Measurements from ENCODE around the gene FZD1. TPM values are rescaled to one million over a fixed set of nuclear protein-coding genes. Genes with fewer than 3 reads are reported as not detected.

The FZD1 gene
- total RNA-seq, 4 donors from 2014 or later: 25.8 to 82.0 (median 74.7) TPM

GRCh38 chr7:91293840-91294239 lies 29.6 kb downstream of the FZD1 start:
- WGBS, 2 donors: 90 to 100% methylated on average over 1 of the region's 1 CpG
- TF ChIP-seq POLR2A (IDR thresholded peaks at IDR 0.05) (no peak), EP300 (IDR thresholded peaks at IDR 0.05) (no peak)
- TF ChIP-seq, protein P1, sequence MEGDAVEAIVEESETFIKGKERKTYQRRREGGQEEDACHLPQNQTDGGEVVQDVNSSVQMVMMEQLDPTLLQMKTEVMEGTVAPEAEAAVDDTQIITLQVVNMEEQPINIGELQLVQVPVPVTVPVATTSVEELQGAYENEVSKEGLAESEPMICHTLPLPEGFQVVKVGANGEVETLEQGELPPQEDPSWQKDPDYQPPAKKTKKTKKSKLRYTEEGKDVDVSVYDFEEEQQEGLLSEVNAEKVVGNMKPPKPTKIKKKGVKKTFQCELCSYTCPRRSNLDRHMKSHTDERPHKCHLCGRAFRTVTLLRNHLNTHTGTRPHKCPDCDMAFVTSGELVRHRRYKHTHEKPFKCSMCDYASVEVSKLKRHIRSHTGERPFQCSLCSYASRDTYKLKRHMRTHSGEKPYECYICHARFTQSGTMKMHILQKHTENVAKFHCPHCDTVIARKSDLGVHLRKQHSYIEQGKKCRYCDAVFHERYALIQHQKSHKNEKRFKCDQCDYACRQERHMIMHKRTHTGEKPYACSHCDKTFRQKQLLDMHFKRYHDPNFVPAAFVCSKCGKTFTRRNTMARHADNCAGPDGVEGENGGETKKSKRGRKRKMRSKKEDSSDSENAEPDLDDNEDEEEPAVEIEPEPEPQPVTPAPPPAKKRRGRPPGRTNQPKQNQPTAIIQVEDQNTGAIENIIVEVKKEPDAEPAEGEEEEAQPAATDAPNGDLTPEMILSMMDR (IDR thresholded peaks at IDR 0.05): no peak
- no peaks in the 10 kb centered on the region for H3K36me3 ChIP-seq
- peaks cover 0 to 6% (median 0%) of the 10 kb centered on the region in 4 donors for H3K4me1 ChIP-seq
- H3K4me3 ChIP-seq: no peak overlapping the region
- H3K27me3 ChIP-seq: no peaks in the 10 kb centered on the region
- no peak overlapping the region for H3K27ac ChIP-seq
- H3K9me3 ChIP-seq: no peaks in the 10 kb centered on the region
- DNase-seq (ENCODE audit: low spot score in 2 of 2): no peak

GRCh38 chr7:91294639-91295220 lies 30.5 kb downstream of the FZD1 start:
- peaks cover 0 to 1% (median 0%) of the 10 kb centered on the region in 4 donors for H3K4me1 ChIP-seq
- no peaks in the 10 kb centered on the region for H3K9me3 ChIP-seq
- TF ChIP-seq, protein P1 (IDR thresholded peaks at IDR 0.05): no peak
- TF ChIP-seq POLR2A (IDR thresholded peaks at IDR 0.05): no peak
- TF ChIP-seq EP300 (IDR thresholded peaks at IDR 0.05): no peak
- WGBS, 2 donors: 76 to 80% methylated on average over 6 of the region's 6 CpGs
- H3K4me3 ChIP-seq: no peak overlapping the region
- no peak for DNase-seq (ENCODE audit: low spot score in 2 of 2)
- H3K27me3 ChIP-seq: no peaks in the 10 kb centered on the region
- H3K27ac ChIP-seq: no peak overlapping the region
- no peaks in the 10 kb centered on the region for H3K36me3 ChIP-seq

DNA sequence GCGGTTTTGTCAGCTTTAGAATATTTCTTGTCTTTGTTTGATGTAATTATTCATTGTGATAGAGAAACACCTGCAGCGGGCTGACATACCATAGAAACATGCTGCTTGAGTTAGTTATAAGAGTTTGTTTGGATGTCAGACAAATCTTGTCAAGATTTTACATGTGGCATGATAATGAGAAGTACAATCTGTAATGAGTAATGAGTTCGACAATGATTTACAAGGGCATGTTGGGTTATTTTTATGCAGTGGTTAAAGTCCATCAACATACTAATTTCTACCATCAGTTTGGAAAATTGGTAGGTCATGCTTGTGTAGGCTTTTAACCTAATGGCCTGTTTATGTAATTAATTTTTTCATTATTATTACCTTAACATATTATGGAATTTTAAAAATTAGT lies 31.3 kb downstream of the FZD1 start:
- Histone ChIP-seq H3K36me3 (no peaks in the 10 kb centered on the region), H3K4me3 (no peak overlapping the region), H3K9me3 (no peaks in the 10 kb centered on the region), H3K4me1 (no peaks in the 10 kb centered on the region), H3K27me3 (no peaks in the 10 kb centered on the region), H3K27ac (no peak overlapping the region)
- 97 to 98% methylated on average over 3 of the region's 3 CpGs for WGBS, 2 donors
- DNase-seq (ENCODE audit: low spot score in 2 of 2): no peak
- TF ChIP-seq EP300 (IDR thresholded peaks at IDR 0.05) (no peak), POLR2A (IDR thresholded peaks at IDR 0.05) (no peak)
- TF ChIP-seq, protein P1 (IDR thresholded peaks at IDR 0.05): no peak

- DNase-seq (ENCODE audit: low spot score in 2 of 2): no peak
- Histone ChIP-seq H3K27me3 (no peaks in the 10 kb centered on the region), H3K4me1 (no peaks in the 10 kb centered on the region), H3K27ac (no peak overlapping the region), H3K9me3 (no peaks in the 10 kb centered on the region), H3K4me3 (no peak overlapping the region), H3K36me3 (no peaks in the 10 kb centered on the region)
- TF ChIP-seq EP300 (IDR thresholded peaks at IDR 0.05) (no peak), POLR2A (IDR thresholded peaks at IDR 0.05) (no peak)
- TF ChIP-seq, protein P1 (IDR thresholded peaks at IDR 0.05): no peak
- 79 to 84% methylated on average over 1 of the region's 1 CpG for WGBS, 2 donors
These were observed 33.7 kb downstream of the FZD1 start for GRCh38 chr7:91297939-91298338.

GRCh38 chr7:91299952-91300775 lies 35.9 kb downstream of the FZD1 start:
- Histone ChIP-seq H3K9me3 (no peaks in the 10 kb centered on the region), H3K4me3 (no peak overlapping the region), H3K27me3 (no peaks in the 10 kb centered on the region), H3K36me3 (no peaks in the 10 kb centered on the region), H3K27ac (no peak overlapping the region), H3K4me1 (no peaks in the 10 kb centered on the region)
- DNase-seq (ENCODE audit: low spot score in 2 of 2): no peak
- TF ChIP-seq POLR2A (IDR thresholded peaks at IDR 0.05): no peak
- peak in 1 of 2 donors; percentile 57 for TF ChIP-seq EP300 (IDR thresholded peaks at IDR 0.05)
- 80 to 83% methylated on average over 6 of the region's 6 CpGs for whole genome bisulfite sequencing, 2 donors
